Activated CD8-positive, alpha-beta memory T cell treated with anti-CD3 and anti-CD28 coated beads for 36 hours (primary cell): ENCODE measurements around the gene DRAM2. TPM values are rescaled to one million over a fixed set of nuclear protein-coding genes. Genes with fewer than 3 reads are reported as not detected.

Experiments
- CTCF ChIA-PET: fragments of 350-600 bp; sonication (Branson Sonifier 250); formaldehyde crosslinking; loops from one replicate; lab custom pipeline; 2021; ENCODE audit warnings: antibody characterized with exemption; lab: Charles Lee
- POLR2A ChIA-PET: fragments of 350-600 bp; sonication (Branson Sonifier 250); formaldehyde crosslinking; loops from one replicate; lab custom pipeline; 2021; ENCODE audit warnings: antibody characterized with exemption; lab: Charles Lee
- total RNA-seq, 2 experiments: library from RNA; stranded (reverse); gene quantifications; one replicate each; pipeline ENCODE4 v1.2.3, GENCODE V29; 2021

Gene DRAM2
- total RNA-seq, 2 experiments from 2014 or later, result 26.9 to 27.8 TPM

GRCh38 chr1:111147948-111148347 lies 8.1 kb upstream of the DRAM2 start:
- CTCF ChIA-PET, result no interaction called here

GRCh38 chr1:111145963-111146768 lies 6.3 kb upstream of the DRAM2 start:
- POLR2A ChIA-PET, result interaction anchor here (0.7 to 1.1 kb wide), 2 partner anchors 17 to 74 kb away, joined by 4 to 5 read pairs; no protein-coding TSS in a partner anchor
- CTCF ChIA-PET, result interaction anchor here (0.7 to 1.5 kb wide), 2 partner anchors 70 to 77 kb away, joined by 3 to 4 read pairs; no protein-coding TSS in a partner anchor

More at GRCh38 chr1:111147948-111148347, 8.1 kb upstream of the DRAM2 start:
- POLR2A ChIA-PET, result no interaction called here

DNA sequence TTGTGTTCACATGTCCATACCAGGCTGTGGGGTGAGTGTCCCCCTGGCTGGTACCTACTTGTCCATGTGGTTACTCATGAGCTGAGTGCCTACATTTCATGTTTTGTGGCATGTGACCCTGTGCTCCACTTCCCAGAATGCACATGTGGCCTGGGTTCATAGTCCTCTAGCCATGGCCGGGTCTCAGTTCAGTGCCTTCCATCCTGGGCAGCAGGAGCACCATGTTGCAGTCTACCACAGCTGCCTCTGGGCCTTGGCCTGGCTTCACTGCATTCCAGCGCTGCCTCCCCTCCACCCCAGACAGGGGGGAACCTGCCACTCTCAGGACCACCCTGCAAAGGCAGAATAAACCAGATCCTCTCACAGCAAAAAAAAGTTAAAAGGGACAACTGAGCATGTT lies 5.6 kb upstream of the DRAM2 start:
- CTCF ChIA-PET, result no interaction called here
- POLR2A ChIA-PET, result no interaction called here

GRCh38 chr1:111142356-111142975 lies 2.6 kb upstream of the DRAM2 start:
- POLR2A ChIA-PET, result no interaction called here

GRCh38 chr1:111141245-111142220 lies 1.6 kb upstream of the DRAM2 start:
- ChIA-PET CTCF (no interaction called here), POLR2A (no interaction called here)

More at GRCh38 chr1:111142356-111142975, 2.6 kb upstream of the DRAM2 start:
- CTCF ChIA-PET, result interaction anchor here (1.6 kb wide), 1 partner anchor 80 kb away, joined by 3 read pairs; no protein-coding TSS in a partner anchor

DNA sequence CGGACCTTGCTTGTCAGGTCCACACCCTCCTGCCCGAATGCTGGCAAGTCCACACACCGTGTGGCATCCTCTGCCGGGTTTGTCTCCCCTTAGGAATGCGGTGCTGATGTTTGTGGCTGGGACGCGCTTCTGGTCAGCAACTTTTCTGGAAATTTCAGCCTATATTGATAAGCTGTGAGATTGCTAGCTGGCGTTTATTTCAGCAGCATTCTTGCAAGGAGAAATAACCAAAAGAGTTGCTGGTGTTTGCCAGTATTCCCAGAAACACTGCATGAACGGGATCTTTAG lies 731 bp upstream of the DRAM2 start:
- ChIA-PET CTCF (no interaction called here), POLR2A (interaction anchor here (2.0 kb wide), 1 partner anchor 42 kb away, joined by 7 read pairs; no protein-coding TSS in a partner anchor)

GRCh38 chr1:111139324-111139955 lies 453 bp downstream of the DRAM2 start:
- CTCF ChIA-PET, result interaction anchor here (0.8 to 0.9 kb wide), 2 partner anchors 13 to 80 kb away, joined by 3 to 4 read pairs; no protein-coding TSS in a partner anchor

GRCh38 chr1:111133866-111134265 lies 6.0 kb downstream of the DRAM2 start:
- ChIA-PET CTCF (no interaction called here), POLR2A (no interaction called here)

More at GRCh38 chr1:111139324-111139955, 453 bp downstream of the DRAM2 start:
- POLR2A ChIA-PET, result interaction anchor here (0.8 to 2.0 kb wide), 4 partner anchors 43 to 80 kb away, joined by 3 to 7 read pairs (median 4); no protein-coding TSS in a partner anchor

DNA sequence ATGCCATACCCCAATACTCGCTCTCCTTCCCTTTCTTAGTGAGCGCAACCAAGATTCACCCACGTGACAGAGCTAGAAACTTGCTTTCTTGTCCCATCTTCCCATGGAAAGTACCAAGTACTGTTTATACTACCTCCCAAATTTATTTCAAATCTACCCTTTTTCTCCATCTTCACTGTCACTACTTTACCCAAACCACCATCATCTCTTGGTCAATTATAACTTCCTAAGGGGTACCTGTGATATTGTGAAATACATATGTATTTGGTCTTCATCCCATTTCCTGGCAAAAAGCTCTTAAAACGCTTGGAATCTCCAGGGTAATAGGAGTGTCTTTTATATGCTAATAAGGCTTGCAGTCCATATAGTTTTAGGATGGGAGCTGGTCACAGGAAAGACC lies 8.2 kb downstream of the DRAM2 start:
- CTCF ChIA-PET, result interaction anchor here (0.7 kb wide), 1 partner anchor 118 kb away, joined by 4 read pairs; no protein-coding TSS in a partner anchor
- POLR2A ChIA-PET, result interaction anchor here (0.7 kb wide), 1 partner anchor 171 kb away, joined by 3 read pairs; no protein-coding TSS in a partner anchor

DNA sequence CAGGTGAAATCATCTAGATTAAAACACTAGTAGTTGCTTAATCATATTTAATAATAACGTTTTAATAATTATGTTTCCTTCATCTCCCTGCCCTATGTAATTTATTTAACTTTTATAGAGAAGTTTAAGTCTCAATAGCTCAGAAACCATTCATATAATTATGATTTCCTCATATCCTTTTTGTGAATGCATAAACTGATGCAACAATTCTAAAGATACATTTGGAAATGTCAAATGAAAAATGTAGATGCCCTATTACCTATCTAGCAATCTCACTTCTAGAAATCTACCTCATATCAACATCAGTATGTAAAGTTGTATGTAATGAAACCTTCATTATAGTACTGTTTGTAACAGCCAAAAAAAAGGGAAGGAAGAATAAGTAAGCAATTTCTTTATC lies 10.5 kb downstream of the DRAM2 start:
- CTCF ChIA-PET, result no interaction called here
- POLR2A ChIA-PET, result interaction anchor here (0.6 kb wide), 1 partner anchor 17 kb away, joined by 5 read pairs; no protein-coding TSS in a partner anchor

DNA sequence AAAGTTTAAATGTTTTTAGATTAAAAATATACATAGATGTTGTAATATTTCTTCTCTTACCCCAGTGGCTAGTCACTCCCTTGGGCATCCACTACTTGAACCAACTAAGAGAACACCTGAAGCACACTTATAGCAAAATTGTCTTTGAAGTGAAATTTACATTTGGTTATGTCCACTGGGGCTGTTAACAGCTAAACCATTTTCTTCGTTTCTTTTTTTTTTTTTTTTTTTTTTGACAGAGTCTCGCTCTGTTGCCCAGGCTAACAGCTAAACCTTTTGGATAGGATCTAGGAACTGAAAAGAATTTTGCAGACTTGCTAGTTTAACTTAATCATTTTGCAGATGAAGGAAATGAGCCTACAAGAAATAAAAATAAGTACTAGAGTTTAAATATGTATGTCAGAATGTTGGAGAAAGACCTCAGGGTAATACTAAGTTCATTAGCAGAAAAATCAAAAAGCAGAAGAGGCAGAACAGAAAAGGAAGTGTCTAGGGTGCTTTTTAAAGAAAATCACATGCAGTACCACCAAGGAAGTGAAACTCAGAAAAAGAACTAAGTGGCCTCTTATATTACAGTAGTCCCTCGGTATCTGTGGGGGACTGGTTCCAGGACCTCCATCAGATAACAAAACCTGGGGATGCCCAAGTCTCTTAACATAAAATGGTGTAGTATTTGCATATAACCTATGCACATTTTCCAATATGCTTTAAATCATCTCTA lies 11.8 kb downstream of the DRAM2 start:
- POLR2A ChIA-PET, result no interaction called here
- CTCF ChIA-PET, result no interaction called here

- ChIA-PET POLR2A (no interaction called here), CTCF (no interaction called here)
Observed at GRCh38 chr1:111126354-111126753, 13.5 kb downstream of the DRAM2 start.

DNA sequence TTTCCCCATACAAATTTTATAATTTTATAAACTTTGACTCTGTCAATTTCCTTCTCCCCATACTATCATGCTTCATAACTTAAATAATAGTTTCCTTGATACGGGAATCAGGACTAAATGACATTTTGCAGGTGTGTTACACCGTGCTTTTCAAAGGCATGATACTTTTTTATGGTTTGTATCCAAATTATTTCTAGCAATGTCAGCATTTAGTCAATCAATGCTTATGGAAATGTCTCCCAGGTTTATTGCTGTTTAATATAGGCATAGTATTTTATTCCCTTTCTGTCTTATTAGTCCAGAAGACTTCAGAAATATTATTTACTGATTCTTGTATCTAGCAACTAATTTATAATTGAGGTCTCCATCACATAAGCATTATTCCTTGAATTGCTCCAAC lies 23.4 kb downstream of the DRAM2 start:
- ChIA-PET POLR2A (no interaction called here), CTCF (no interaction called here)

DNA sequence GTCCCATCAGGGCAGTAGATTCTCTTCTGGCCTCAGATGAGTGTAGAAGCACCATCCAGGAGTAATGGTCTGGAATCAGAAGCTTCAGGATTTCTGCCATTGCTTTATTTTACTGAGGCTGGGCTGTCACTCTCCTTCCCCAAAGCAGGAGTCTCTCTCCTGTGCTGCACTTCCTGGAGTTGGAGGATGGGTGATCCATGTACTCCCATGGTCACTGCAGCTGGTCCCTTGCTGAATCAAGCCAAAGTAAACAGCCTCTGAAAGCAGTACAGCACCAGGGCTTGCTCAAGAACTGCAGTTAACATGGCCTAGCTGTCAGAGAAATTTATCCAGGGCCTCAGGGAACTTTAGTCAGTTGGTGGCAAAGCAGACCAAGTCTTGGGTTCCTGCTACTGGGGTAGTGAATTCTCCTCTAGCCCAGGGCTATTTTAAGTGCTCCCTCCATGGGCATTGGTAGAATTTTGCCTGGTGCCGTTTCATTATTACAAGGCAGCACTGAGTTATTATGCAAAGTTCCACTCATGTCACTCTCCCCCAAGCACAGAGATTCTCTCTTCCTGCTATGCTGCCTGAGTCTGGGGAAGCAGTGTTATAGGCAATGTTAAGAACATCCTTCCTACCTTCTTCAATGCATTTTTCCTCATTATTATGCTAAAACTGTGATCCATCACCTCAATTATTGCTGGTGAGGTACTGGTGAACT lies 29.5 kb downstream of the DRAM2 start:
- CTCF ChIA-PET, result no interaction called here
- POLR2A ChIA-PET, result no interaction called here

DNA sequence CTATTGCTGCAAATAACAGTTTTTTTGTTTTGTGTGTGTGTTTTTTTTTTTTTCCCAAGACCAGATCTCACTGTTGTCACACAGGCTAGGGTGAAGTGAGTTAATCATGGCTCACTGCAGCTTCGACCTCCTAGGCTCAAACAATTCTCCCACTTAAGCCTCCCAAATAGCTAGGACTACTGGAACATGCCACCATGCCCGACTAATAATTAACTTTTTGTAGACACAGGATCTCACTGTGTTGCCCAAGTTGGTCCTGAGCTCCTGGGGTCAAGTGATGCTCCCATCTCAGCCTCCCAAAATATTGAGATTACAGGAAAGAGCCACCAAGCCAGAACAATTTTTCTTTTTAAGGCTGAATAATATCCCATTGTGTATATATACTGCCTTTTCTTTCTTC lies 34.9 kb downstream of the DRAM2 start:
- ChIA-PET CTCF (no interaction called here), POLR2A (no interaction called here)

- ChIA-PET POLR2A (no interaction called here), CTCF (no interaction called here)
Observed at GRCh38 chr1:111101854-111102642, 37.8 kb downstream of the DRAM2 start.

- CTCF ChIA-PET, result no interaction called here
- POLR2A ChIA-PET, result no interaction called here
Observed at GRCh38 chr1:111099289-111099688, 40.6 kb downstream of the DRAM2 start.
